Measurements from ENCODE around the gene SORCS1.
"Not testable (repeated sequence)": the region's sequence is repeated elsewhere in the genome, so short reads cannot be mapped to it uniquely, and the experiment has no call there.

The SORCS1 gene

GRCh38 chr10:107028236-107028635 is 136.3 kb downstream of the SORCS1 start:
- TF ChIP-seq MAX (IDR thresholded peaks at IDR 0.05; ENCODE audit: low read depth, low read length) (no peak), MYC (IDR thresholded peaks at IDR 0.05; ENCODE audit: low read depth, low read length) (no peak), POLR2A (IDR thresholded peaks at IDR 0.05; ENCODE audit: extremely low read depth, insufficient read length) (no peak)
- TF ChIP-seq, protein P1, sequence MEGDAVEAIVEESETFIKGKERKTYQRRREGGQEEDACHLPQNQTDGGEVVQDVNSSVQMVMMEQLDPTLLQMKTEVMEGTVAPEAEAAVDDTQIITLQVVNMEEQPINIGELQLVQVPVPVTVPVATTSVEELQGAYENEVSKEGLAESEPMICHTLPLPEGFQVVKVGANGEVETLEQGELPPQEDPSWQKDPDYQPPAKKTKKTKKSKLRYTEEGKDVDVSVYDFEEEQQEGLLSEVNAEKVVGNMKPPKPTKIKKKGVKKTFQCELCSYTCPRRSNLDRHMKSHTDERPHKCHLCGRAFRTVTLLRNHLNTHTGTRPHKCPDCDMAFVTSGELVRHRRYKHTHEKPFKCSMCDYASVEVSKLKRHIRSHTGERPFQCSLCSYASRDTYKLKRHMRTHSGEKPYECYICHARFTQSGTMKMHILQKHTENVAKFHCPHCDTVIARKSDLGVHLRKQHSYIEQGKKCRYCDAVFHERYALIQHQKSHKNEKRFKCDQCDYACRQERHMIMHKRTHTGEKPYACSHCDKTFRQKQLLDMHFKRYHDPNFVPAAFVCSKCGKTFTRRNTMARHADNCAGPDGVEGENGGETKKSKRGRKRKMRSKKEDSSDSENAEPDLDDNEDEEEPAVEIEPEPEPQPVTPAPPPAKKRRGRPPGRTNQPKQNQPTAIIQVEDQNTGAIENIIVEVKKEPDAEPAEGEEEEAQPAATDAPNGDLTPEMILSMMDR (IDR thresholded peaks at IDR 0.05; ENCODE audit: low read depth, low read length) = no peak
- no peak overlapping the region for H3K4me3 ChIP-seq (ENCODE audit: low read depth, low read length)
- peak; percentile 40 for DNase-seq (ENCODE audit: low read depth)

- TF ChIP-seq MYC (IDR thresholded peaks at IDR 0.05; ENCODE audit: low read depth, low read length) = no peak
- TF ChIP-seq POLR2A (IDR thresholded peaks at IDR 0.05; ENCODE audit: extremely low read depth, insufficient read length) = no peak
- TF ChIP-seq, protein P1 (IDR thresholded peaks at IDR 0.05; ENCODE audit: low read depth, low read length) = no peak
- TF ChIP-seq MAX (IDR thresholded peaks at IDR 0.05; ENCODE audit: low read depth, low read length) = no peak
- DNase-seq (ENCODE audit: low read depth) = no peak
- H3K4me3 ChIP-seq (ENCODE audit: low read depth, low read length) = no peak overlapping the region
Observed at GRCh38 chr10:107025676-107026075, 138.8 kb downstream of the SORCS1 start.

DNA sequence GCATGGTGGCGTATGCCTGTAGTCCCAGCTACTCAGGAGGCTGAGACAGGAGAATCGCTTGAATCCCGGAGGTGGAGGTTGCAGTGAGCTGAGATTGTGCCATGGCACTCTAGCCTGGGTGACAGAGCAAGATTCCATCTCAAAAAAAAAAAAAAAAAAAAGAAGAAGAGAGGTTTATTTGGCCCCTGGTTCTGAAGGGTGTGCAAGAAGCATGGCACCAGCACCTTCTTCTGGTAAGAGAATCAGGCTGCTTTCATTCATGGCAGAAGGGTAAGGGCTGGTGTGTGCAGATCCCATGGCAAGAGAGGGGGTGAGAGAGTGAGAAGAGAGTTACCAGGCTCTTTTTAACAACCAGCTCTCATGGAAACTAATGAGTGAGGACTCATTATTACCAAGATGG is 140.5 kb downstream of the SORCS1 start:
- not testable (repeated sequence) for H3K4me3 ChIP-seq (ENCODE audit: low read depth, low read length); DNase-seq (ENCODE audit: low read depth)

GRCh38 chr10:107022600-107023354 is 141.7 kb downstream of the SORCS1 start:
- no peak overlapping the region for H3K4me3 ChIP-seq (ENCODE audit: low read depth, low read length)
- no peak for TF ChIP-seq POLR2A (IDR thresholded peaks at IDR 0.05; ENCODE audit: extremely low read depth, insufficient read length)
- no peak for DNase-seq (ENCODE audit: low read depth)

- H3K4me3 ChIP-seq (ENCODE audit: low read depth, low read length) = no peak overlapping the region
Observed at GRCh38 chr10:107019154-107019553, 145.4 kb downstream of the SORCS1 start.

GRCh38 chr10:107013258-107014006 is 151.1 kb downstream of the SORCS1 start:
- DNase-seq (ENCODE audit: low read depth) = no peak
- H3K4me3 ChIP-seq (ENCODE audit: low read depth, low read length) = no peak overlapping the region
- TF ChIP-seq MAX (IDR thresholded peaks at IDR 0.05; ENCODE audit: low read depth, low read length) (no peak), POLR2A (IDR thresholded peaks at IDR 0.05; ENCODE audit: extremely low read depth, insufficient read length) (no peak), MYC (IDR thresholded peaks at IDR 0.05; ENCODE audit: low read depth, low read length) (no peak)
- TF ChIP-seq, protein P1 (IDR thresholded peaks at IDR 0.05; ENCODE audit: low read depth, low read length) = no peak

More at GRCh38 chr10:107019154-107019553, 145.4 kb downstream of the SORCS1 start:
- DNase-seq (ENCODE audit: low read depth) = no peak
- no peak for TF ChIP-seq MYC (IDR thresholded peaks at IDR 0.05; ENCODE audit: low read depth, low read length)

DNA sequence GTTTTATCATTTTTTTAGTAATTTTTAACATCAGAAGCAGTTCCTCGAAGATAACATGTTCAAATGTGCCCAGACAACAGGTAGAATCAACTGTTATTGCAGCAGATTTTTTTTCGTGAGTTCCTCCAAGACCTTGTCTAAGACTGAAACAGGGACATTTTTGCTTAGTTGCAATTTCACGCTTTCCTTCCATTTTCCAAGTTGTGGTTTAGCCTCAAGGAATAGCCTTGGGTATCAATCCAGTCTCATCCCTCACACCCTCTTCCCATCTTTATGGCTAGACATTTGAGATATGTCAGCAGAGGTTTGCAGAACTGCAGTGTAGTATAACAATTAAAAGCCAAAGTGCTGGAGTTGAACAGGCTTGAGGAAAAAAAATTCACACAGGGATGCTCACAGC is 152.5 kb downstream of the SORCS1 start:
- no peak overlapping the region for H3K4me3 ChIP-seq (ENCODE audit: low read depth, low read length)
- TF ChIP-seq, protein P1 (IDR thresholded peaks at IDR 0.05; ENCODE audit: low read depth, low read length) = no peak
- no peak for TF ChIP-seq MYC (IDR thresholded peaks at IDR 0.05; ENCODE audit: low read depth, low read length)
- DNase-seq (ENCODE audit: low read depth) = no peak

All from NB4 (cell line).